GM19463 (cell line): ENCODE results near the gene TMC2.
"Not testable (repeated sequence)": the region's sequence is repeated elsewhere in the genome, so short reads cannot be mapped to it uniquely, and the experiment has no call there.

ENCODE experiments used
- ATAC-seq: cut with Tn5 transposase; IDR thresholded peaks from one replicate; pipeline ENCODE4 v1.9.1; 2021; ENCODE audit warnings: mild to moderate bottlenecking, moderate library complexity; ENCODE audit not compliant: unreplicated experiment

The TMC2 gene, protein sequence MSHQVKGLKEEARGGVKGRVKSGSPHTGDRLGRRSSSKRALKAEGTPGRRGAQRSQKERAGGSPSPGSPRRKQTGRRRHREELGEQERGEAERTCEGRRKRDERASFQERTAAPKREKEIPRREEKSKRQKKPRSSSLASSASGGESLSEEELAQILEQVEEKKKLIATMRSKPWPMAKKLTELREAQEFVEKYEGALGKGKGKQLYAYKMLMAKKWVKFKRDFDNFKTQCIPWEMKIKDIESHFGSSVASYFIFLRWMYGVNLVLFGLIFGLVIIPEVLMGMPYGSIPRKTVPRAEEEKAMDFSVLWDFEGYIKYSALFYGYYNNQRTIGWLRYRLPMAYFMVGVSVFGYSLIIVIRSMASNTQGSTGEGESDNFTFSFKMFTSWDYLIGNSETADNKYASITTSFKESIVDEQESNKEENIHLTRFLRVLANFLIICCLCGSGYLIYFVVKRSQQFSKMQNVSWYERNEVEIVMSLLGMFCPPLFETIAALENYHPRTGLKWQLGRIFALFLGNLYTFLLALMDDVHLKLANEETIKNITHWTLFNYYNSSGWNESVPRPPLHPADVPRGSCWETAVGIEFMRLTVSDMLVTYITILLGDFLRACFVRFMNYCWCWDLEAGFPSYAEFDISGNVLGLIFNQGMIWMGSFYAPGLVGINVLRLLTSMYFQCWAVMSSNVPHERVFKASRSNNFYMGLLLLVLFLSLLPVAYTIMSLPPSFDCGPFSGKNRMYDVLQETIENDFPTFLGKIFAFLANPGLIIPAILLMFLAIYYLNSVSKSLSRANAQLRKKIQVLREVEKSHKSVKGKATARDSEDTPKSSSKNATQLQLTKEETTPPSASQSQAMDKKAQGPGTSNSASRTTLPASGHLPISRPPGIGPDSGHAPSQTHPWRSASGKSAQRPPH

DNA sequence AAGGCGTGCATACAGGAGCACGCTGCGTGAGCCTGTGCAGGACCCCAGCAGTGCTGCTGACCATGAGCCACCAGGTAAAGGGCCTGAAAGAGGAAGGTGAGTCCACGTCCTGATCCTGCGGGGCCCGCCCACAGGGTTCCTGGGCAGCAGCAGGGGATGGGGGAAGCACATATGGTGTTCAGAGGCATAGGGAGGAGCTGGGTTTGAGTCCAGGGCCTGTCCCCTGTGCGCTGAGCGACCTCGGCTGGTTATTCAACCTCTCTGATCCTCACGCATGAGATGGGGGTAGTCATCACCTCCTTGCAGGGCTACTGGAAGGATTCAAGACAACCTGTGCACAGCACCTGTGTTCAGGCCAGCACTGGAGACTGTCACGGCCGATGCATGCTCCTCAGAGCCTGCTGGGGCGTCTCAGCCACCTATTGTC lies at the start of gene TMC2:
Gene TMC2, plus strand, starts transcription at position 14 of the 427 bp plus-strand sequence. Its CDS starts 49 bp downstream, at position 63.
- ATAC-seq = no peak

GRCh38 chr20:2502808-2503384 lies 33.5 kb upstream of the TMC2 start:
- ATAC-seq = not testable (repeated sequence)

- ATAC-seq = not testable (repeated sequence)
Measured at GRCh38 chr20:2504803-2505202, 31.6 kb upstream of the TMC2 start.

DNA sequence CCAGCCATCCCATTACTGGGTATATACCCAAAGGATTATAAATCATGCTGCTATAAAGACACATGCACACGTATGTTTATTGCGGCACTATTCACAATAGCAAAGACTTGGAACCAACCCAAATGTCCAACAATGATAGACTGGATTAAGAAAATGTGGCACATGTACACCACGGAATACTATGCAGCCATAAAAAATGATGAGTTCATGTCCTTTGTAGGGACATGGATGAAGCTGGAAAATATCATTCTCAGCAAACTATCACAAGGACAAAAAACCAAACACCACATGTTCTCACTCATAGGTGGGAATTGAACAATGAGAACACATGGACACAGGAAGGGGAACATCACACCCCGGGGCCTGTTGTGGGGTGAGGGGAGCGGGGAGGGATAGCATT lies 29.9 kb upstream of the TMC2 start:
- not testable (repeated sequence) for ATAC-seq

- ATAC-seq = no peak
Measured at GRCh38 chr20:2507464-2507863, 28.9 kb upstream of the TMC2 start.

- peak; percentile 16 for ATAC-seq
Measured at GRCh38 chr20:2507875-2508630, 28.3 kb upstream of the TMC2 start.

- peak; percentile 93 for ATAC-seq
Measured at GRCh38 chr20:2508631-2509467, 27.5 kb upstream of the TMC2 start, which contains the start of gene ZNF343. Gene ZNF343 (minus strand): TSS chr20:2508915. CDS start chr20:2493895, 15,020 bp downstream.

DNA sequence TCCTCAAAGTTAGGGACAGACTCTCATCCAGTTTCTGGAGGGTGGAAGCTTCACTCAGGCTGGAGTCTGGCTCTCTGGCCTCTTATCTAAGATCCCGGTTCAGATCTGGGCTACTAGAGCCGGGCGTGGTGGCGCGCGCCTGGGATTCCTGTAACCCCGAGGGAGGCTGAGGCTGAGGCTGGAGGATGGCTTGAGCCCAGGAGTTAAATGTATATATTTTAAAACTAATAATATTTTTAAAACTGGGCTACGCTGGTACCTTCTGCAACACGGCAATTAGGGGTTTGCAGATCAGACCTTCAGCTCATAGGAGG lies 26.9 kb upstream of the TMC2 start:
- ATAC-seq = no peak

DNA sequence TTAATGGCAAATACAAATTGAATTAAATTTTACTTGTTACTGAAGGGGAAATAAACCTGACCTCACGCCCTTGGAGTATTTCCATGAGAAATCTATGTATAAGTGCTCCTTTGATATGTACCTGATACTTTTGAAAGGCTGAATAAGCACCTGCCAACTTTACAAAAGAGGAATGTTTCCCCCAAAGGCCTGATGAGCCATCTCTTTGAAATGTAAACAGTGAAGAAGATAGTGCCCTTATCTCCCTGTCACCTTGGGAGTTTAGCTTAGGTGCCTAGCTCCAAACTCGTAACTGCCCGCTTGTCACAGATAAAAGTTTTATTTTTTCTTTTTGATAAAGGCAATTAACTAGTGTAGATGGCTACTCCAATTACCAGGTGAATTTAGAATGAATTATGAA lies 26.6 kb upstream of the TMC2 start:
- ATAC-seq = no peak

DNA sequence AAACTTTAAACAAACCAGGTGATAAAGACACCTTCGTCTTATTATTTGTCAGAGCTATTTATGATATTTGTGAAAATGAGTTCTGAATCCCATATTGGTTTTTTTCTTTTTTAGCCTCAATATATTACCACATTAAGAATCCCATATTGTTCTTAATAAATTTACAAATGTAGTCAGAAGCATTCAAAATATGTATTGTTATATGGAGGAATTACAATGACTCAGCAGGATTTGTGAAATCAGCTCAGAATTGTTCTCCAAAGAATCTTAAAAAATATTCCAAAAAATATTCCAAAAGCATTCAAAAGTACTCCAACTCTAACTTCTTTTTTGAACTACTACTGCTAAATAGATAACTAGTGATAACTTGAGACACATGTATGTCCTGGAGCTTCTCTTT lies 21.2 kb upstream of the TMC2 start:
- ATAC-seq = no peak

DNA sequence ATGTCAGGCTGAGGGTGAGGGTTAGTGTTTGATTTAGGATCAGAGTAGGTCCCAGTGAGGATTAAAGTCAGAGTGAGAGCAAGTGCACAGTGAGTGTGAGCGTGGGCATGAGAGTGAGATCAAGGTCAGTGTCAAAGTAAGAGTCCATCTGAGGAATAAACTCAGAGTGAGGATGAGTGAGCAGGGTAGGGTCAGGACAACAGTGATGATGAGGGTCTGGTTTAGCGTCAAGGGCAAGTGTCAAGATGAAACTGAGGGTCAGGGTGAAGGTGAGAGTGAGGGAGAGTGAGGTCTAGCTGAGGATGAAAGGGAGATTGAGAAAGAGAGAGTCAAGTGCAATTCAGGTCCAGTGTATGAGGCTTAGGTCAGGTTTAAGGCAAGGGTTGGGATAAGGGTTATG lies 20.0 kb upstream of the TMC2 start:
- ATAC-seq = no peak

DNA sequence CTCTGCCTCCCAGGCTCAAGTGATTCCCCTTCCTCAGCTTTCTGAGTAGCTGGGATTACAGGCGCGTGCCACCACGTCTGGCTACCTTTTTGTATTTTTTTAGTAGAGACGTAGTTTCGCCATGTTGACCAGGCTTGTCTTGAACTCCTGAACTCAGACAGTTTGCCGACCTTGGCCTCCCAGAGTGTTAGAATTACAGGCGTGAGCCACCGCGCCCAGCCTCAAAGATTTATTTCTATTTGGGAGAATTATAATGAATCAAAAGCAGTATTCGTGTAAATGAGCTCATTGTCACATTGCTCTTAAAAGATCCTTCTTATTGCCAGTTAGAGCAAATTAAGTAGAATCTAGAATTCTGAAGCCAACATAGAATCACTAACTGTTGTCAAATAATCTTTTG lies 18.3 kb upstream of the TMC2 start:
- ATAC-seq = no peak

GRCh38 chr20:2518558-2518957 lies 17.8 kb upstream of the TMC2 start:
- ATAC-seq = no peak

DNA sequence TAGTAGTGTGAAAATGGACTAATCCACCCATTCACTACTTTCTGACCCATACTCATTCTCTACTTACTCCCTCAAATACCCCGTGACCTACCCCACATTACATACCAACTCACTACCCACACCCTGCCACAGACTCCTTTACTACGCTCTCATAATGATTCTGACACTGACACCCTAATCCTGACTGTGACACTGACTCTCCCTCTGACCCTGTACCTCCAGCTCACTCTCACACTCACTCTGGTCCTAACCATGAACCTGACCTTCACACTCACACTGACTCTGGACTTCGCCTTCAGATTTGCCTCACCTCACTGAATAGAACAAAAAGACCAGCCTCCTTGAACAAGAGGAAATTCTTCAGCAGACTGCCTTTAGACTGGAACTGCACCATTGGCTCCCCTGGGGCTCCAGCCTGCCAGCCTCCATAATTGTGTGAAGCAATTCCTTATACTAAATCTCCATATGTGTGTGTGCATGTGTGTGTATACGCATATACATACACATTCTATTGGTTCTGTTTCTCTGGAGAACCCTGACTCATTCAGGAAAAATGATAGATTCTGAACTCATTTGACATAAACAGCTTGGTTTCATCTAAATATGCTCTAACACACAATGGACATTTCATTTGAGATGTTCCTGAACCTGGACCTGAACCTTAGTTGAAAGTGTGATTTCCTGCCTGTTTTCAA lies 17.1 kb upstream of the TMC2 start:
- no peak for ATAC-seq

DNA sequence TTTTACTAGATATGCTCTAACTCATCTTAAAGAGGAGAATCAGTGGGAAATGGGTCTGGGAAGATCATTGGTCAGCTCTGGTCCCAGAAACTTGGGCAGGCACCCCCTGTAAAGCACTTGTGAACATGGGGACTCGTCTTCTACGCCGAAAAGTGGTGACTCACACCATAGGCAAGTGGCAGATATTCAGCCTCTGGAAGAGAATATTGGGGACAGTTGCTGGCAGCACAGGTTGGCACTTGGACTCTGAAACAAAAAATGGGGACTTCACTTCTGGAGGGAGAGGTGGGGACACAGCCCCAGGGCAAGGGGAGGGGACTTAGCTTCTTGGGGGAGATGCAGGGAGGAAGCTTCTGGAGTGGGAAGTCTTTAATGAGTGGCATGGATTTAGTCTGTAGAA lies 15.8 kb upstream of the TMC2 start:
- no peak for ATAC-seq

- no peak for ATAC-seq
Measured at GRCh38 chr20:2521369-2522305, 14.7 kb upstream of the TMC2 start.

DNA sequence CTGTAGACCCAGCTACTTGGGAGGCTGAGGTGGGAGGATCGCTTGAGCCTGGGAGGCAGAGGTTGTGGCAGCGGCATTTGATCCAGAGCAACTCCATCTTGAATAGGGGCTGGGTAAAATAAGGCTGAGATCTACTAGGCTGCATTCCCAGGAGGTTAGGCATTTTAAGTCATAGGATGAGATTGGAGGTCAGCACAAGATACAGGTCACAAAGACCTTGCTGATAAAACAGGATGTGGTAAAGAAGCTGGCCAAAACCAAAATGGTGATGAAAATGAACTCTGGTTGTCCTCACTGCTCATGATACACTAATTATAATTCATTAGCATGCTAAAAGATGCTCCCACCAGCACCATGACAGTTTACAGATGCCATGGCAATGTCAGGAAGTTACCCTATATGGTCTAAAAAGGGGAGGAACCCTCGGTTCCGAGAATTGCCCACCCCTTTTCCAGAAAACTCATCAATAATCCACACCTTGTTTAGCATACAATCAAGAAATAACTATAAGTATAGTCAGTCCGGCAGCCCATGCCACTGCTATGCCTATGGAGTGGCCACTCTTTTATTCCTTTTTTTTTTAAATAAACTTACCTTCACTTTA lies 13.4 kb upstream of the TMC2 start:
- not testable (repeated sequence) for ATAC-seq
